Stimulated activated CD4-positive, alpha-beta T cell treated with anti-CD3 and anti-CD28 coated beads, Interleukin-1b, Interleukin-23, amount 100 ng/mL, for 48 hours (primary cell): ENCODE measurements around the gene PDLIM4.

Source experiments
- DNase-seq: peaks from one replicate; pipeline ENCODE4 v3.0.0-alpha.2; 2020

The PDLIM4 gene

GRCh38 chr5:132293066-132293991 is 35.8 kb downstream of the PDLIM4 start:
- DNase-seq = peak; percentile 81

- peak; percentile 88 for DNase-seq
These were observed 36.7 kb downstream of the PDLIM4 start, which contains the start of gene SLC22A4 for GRCh38 chr5:132293992-132294727. Gene SLC22A4 (plus strand): TSS chr5:132294394. CDS start chr5:132294617, 223 bp downstream.

DNA sequence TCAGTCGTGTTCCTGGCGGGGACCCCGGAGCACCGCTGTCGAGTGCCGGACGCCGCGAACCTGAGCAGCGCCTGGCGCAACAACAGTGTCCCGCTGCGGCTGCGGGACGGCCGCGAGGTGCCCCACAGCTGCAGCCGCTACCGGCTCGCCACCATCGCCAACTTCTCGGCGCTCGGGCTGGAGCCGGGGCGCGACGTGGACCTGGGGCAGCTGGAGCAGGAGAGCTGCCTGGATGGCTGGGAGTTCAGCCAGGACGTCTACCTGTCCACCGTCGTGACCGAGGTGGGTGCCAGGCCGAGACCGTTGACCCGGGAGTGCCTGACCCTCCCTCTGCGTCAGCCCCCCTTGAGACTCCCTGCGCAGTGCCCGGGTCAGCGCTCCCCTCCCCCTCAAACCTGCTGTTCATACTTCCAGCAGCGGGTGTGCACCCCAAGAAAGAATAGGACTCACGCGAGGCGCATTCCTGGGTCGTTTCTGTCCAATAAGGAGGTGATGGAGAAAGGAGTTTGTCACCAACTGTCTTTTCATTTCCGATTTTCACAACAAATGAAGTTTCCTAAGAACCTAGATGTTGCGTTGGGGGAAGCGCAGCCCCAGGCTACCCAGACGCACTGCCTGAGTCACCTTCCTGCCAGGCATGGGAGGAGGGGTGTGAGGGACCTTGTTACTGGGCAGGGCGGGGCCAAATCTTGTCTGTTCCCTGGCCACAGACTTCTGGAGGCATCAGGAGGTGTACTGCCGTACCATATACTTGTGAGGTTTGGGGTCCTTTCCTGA is 37.4 kb downstream of the PDLIM4 start:
- DNase-seq = peak; percentile 85

DNA sequence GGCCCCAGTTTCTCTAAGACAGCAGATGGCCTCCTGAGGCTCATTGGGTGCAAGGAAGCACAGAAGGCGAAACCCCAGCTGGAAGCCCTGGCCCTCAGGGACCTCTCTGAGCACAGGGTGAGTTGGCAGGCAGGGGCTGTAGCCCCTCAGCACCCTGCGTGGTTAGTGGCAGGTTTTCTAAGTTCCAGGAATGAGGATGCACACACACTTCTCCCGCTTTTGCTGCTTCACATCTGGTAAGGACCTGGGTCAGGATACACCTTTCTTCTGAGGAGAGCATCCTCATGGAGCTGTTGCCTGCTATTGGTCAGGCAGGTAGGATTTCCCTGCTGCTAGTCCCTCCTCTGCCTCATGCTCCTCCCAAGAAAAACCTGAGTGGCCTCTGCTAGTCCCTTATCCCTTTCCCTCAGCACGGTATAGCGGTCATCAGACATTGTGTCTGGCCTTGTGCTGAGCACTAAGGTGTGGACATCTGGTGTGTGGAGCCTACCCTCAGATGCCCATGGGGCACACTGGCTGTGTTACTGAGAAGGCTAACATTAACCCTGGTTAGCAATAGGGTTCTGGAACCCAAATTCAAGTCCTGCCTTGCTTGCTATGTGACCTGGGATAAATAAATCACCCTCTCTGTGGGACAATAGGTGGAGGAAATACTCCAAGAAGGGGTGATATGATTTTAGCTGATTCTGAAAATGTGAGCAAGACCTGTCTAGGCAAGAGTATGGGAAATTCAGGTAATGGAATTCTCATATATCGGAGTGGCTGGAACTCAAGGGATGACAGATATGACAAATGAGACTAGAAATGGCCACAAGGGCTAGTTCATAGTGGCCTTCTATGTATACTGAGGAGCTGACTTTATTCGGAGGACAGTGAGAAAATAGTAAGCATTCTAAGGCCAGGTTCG is 38.3 kb downstream of the PDLIM4 start:
- DNase-seq = no peak

DNA sequence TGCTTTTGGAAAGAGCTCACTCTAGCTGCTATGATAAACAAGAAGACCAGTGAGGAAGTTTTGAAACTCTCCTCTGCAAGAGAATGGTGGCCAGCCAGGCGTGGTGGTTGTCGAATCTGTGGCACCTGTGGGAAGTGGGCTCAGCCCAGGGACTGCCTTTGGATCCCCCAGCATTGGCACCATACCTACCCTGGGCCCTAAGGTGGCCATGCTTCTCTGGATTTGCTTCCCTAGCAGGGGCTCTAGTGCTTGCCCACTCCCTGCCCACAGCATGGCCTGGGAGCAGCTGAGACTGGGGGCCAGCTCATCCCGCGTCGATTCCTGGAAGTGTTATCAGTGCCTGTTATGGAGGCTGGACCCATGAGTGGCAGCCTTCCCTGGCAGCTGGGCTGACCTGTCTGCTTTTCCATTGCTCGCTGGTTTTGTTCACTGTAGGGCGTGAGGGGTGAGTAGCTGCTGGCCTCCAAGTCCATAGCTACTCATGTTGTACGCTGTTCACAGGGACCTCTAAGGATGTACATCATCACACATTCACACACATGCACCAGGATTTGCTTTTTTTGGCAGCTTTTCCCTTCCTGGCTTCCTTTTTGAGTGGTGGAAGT is 39.0 kb downstream of the PDLIM4 start:
- DNase-seq = no peak

DNA sequence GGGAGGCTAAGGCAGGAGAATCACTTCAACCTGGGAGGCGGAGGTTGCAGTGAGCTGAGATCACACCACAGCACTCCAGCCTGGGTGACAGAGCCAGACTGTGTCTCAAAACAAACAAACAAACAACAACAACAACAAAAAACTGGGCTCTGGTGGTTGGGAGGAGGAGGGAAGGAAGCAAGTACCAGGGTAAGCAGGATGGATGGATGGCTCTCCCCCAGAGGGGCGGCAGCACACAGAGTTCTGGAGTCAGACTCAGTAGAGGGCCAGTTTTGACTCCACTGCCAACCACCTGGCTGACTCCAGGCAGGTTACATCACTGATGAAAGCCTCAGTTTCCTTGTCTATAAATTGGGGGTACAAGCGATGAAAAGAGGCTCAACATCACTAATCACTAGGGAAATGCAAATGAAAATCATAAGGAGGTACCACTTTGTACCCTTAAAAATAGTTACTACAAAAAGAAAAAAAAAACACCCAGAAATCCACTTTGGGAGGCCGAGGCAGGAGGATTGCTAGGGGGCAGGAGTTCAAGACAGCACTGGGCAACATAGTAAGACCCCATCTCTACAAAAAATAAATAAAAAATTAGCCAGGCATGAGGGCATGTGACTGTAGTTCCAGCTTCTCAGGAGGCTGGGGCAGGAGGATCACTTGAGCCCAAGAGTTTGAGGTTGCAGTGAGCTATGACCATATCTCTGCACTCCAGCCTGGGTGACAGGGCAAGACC is 39.9 kb downstream of the PDLIM4 start:
- no peak for DNase-seq

DNA sequence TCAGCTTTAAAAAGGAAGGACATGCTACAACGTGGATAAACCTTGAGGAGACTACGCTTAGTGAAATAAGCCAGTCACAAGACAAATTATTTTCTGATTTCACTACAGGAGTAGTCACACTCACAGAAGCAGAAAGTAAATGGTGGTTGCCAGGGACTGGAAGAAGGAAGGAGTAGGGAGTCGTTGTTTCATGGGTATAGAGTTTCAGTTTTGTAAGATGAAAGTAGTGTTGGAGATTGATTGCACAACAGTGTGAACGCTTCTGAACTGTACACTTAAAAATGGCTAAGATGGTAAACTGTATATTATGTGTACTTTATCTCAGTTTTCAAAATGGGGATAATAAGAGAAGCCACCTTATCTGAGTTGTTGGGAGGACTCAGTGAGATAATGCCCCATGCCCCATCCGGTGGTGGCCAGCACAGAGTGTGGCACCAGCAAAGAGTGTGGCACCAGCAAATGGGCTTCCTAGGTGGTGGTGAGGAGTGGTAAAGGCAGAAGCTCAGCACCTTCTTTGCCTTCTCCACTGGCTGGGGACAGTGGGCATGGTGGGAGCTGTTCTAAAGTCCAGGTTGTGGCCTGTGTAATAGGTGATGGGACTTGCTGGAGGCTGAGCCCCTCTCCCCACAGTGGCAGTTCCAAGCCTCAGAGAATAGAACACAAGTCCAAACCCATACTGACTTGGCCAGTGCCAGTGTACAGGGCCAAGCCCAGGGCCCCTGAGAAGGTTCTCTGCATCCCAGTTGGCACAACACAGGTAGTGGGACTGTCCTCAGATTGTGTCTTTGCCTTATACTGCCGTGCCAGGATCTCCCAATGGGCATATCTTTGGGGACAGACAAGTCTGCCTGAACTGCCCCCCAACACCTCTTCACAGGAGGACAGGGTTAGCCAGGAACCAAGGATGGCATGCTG is 41.1 kb downstream of the PDLIM4 start:
- DNase-seq = no peak

DNA sequence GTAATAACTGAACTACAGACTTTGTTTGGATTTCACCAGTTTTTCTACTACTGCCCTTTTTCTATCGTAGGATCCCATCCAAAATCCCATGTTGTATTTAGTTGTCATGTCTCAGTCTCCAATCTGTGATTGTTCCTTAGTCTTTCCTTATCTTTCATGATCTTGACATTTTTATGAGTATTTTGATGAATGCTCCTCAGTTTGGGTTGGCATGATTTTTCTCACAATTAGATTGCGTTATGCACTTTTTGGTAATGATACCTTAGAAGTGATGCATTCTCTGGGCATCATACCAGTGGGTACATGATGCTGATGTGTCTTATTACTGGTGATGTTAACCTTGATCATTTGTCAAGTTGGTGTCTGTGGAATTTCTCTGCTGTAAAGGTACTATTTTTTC is 42.4 kb downstream of the PDLIM4 start:
- no peak for DNase-seq

GRCh38 chr5:132300577-132301343 is 43.3 kb downstream of the PDLIM4 start:
- DNase-seq = no peak

DNA sequence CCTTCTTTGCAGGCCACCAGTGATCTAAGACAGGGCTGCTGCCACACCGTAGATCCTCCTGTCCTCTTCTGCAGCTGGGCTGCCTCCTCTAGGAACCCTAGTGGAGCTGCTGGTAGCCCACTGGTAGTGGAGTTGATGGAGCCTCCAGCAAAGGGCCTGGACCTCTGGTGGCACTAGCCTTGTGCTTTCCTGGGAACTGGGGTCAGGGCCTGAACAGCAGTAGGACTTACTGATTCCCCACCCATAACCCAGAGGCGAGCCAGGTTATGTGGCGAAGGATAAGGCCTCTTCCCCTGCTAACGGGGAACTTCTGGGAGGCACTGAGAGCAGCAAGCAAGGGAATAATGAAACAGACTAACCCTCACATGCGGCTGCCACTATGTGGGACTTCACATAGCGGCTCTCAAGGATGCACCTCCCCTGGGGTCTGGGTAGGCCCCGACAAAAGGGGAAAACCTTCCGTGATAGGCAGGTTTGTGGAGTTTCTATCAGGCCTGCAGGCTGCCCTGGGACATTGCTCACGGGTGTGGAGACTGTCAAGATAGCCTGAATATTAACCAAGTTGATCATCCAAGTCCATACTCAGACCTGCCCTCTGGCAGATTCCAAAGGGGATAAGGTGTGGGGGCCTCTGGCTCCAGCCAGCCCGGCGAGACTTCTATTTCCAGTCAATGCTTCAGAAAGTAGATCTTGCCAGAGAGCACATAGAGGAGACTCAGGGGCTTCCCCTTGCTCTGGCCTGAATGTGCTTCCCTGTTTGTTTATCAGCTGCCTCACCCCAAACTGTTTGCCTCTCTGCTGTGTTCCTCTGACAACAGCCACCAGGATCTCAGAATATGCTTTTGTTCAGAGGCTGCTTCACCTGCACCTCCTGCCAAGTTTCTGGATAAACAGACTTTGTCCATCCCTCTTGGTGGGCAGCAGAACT is 44.1 kb downstream of the PDLIM4 start:
- no peak for DNase-seq

- DNase-seq = no peak
These were observed 44.9 kb downstream of the PDLIM4 start for GRCh38 chr5:132302413-132302812.

DNA sequence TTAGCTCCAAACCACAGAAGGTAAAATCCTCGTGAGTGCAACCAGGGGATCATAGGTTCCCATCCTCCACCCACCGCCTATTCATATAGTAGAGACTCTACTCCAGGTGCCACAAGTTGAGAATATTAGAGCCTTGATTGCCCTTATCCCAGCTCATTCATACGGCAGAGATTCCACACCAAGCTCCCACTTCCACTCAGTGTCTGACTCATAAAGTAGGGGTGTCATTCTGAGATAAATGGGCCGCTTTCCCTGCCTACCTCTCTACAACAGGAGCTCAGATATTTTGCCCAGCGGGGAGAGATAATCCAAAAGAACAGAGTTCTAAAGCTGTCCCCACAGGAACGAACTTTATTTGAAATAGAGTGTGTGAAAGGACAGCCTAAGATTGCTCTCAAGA is 46.1 kb downstream of the PDLIM4 start:
- no peak for DNase-seq

- no peak for DNase-seq
These were observed 47.9 kb downstream of the PDLIM4 start for GRCh38 chr5:132305420-132305819.

- DNase-seq = no peak
These were observed 51.2 kb downstream of the PDLIM4 start for GRCh38 chr5:132308701-132309100.

- no peak for DNase-seq
These were observed 52.2 kb downstream of the PDLIM4 start for GRCh38 chr5:132309679-132310078.

DNA sequence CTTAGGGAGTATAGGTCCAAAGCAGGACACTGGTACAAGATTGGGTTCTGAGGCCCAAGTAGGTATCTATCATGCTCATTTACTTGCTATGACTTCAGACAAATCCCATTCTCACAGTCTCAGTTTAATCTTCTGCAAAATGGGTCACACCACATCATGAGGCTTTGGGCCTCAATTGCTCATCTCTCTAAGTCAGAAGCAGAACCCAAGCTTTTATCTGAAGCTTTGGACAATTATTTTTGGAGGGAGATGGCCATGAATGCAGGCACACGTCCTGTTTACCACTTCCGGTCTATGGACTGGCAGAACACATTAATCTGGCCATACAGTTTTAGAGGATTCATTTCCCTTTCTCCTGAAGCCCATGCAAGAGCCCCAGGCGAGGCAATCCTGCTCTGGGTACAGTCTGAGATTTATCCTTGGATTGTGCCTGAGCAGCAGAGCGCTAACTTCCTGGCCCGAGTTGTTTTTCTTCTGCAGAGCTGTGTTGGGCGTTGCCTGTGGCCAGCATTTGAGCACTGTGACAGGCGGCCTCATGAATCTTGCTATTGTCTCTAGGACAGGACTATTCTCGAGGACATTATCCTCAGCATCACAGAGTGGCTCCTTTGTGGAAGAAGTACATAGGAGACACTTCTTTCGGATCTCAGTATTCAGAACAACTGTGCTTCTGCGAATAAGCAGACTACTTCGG is 52.8 kb downstream of the PDLIM4 start:
- DNase-seq = no peak

- DNase-seq = no peak
These were observed 55.9 kb downstream of the PDLIM4 start for GRCh38 chr5:132313366-132313765.
